HCT116 (cell line): Measurements from ENCODE around the gene LCP1. TPM values are rescaled to one million over a fixed set of nuclear protein-coding genes. Genes with fewer than 3 reads are reported as not detected.

Source experiments
- ATAC-seq: fragments of 200-7000 bp; cut with Tn5 transposase; 2 replicates; pipeline ENCODE4 v1.9.1; 2020; ENCODE audit warnings: mild to moderate bottlenecking, moderate library complexity
- BruUV-seq: library from RNA; stranded (reverse); fragments of 400-500 nt; replicated peaks from 2 replicates; lab custom pipeline; 2021; lab: Mats Ljungman, UMichigan
- CTCF ChIA-PET: fragments of 300-600 bp; sonication (Branson Sonifier 250); formaldehyde crosslinking; loops from one replicate; lab custom pipeline; 2021; ENCODE audit warnings: antibody characterized with exemption; lab: Charles Lee
- POLR2A ChIA-PET: fragments of 300-600, 350-600 bp; sonication (Branson Sonifier 250); formaldehyde crosslinking; loops from one replicate; lab custom pipeline; 2021; ENCODE audit warnings: antibody characterized with exemption; lab: Charles Lee
- RAD21 ChIA-PET, 2 experiments: fragments of 300-600 bp; sonication (Branson Sonifier 250); formaldehyde crosslinking; loops; one replicate each; lab custom pipeline; 2023; ENCODE audit warnings: low total read pairs in 2 of 2; ENCODE audit not compliant: uncharacterized antibody in 2 of 2, unreplicated experiment in 2 of 2, low non-redundant PET in 1 of 2; lab: Charles Lee
- DNase-seq: peaks from one replicate; pipeline ENCODE4 v3.0.0-alpha.2; 2010; ENCODE audit warnings: low read depth, low spot score
- H2AFZ ChIP-seq: fragments of 200-600 bp; shearing (Covaris generic), sonication (generic); 2 replicates; pipeline ENCODE4 v1.6.1; 2017; ENCODE audit warnings: low read depth, mixed run types, mixed read lengths, antibody characterized with exemption, low read length; ENCODE audit not compliant: poor library complexity, severe bottlenecking
- H3K27ac ChIP-seq: 2 replicates; pipeline ENCODE4 v1.5.1; 2012; ENCODE audit warnings: low read depth, low read length
- H3K27me3 ChIP-seq: fragments of 200-600 bp; sonication (generic); 2 replicates; pipeline ENCODE4 v1.6.1; 2016; ENCODE audit warnings: mixed run types, low read length, mixed read lengths; ENCODE audit not compliant: insufficient read depth
- H3K36me3 ChIP-seq, 2 experiments: fragments of 200-500 bp in 1 of 2; fragments of 200-600 bp in 1 of 2; sonication (Bioruptor generic) in 1 of 2; sonication (generic) in 1 of 2; 2 replicates each; pipeline versions ENCODE4 v1.5.1 to v1.6.1; 2014 to 2016; ENCODE audit warnings: low read length in 2 of 2, inconsistent platforms in 1 of 2, mixed read lengths in 1 of 2, mixed run types in 1 of 2; ENCODE audit not compliant: insufficient read depth in 2 of 2, control insufficient read depth in 1 of 2
- H3K4me1 ChIP-seq, 2 experiments: fragments of 200-600 bp in 1 of 2; sonication (generic) in 1 of 2; 2 replicates each; pipeline versions ENCODE4 v1.5.1 to v1.6.1; 2012 to 2017; ENCODE audit warnings: low read length in 2 of 2, inconsistent platforms in 1 of 2, mild to moderate bottlenecking in 1 of 2, mixed read lengths in 1 of 2, mixed run types in 1 of 2, moderate library complexity in 1 of 2; ENCODE audit not compliant: insufficient read depth in 2 of 2, control insufficient read depth in 1 of 2
- H3K4me2 ChIP-seq: fragments of 200-600 bp; sonication (generic); 2 replicates; pipeline ENCODE4 v1.6.1; 2017; ENCODE audit warnings: mixed run types, low read length, mixed read lengths
- H3K4me3 ChIP-seq, 2 experiments: fragments of 200-600 bp in 1 of 2; sonication (generic) in 1 of 2; replicated peaks in 1 of 2; 2 replicates each; pipeline ENCODE4 v1.5.1; 2011 to 2016; ENCODE audit warnings: low read length in 2 of 2, control low read depth in 1 of 2, low read depth in 1 of 2, mild to moderate bottlenecking in 1 of 2, mixed read lengths in 1 of 2, mixed run types in 1 of 2
- H3K79me2 ChIP-seq: fragments of 200-600 bp; sonication (generic); 2 replicates; pipeline ENCODE4 v1.6.1; 2017; ENCODE audit warnings: mild to moderate bottlenecking, mixed run types, low read length, moderate library complexity, mixed read lengths; ENCODE audit not compliant: insufficient read depth
- H3K9ac ChIP-seq: fragments of 200-600 bp; sonication (generic); 2 replicates; pipeline ENCODE4 v1.6.1; 2016; ENCODE audit warnings: low read length, mixed read lengths
- H3K9me2 ChIP-seq: fragments of 200-600 bp; sonication (generic), shearing (Covaris generic); 2 replicates; pipeline ENCODE4 v1.6.1; 2017; ENCODE audit warnings: mixed run types, mild to moderate bottlenecking, moderate library complexity; ENCODE audit not compliant: insufficient read depth
- H3K9me3 ChIP-seq, 2 experiments: fragments of 200-500 bp in 1 of 2; fragments of 200-600 bp in 1 of 2; sonication (Bioruptor generic) in 1 of 2; sonication (generic) in 1 of 2; 2 replicates each; pipeline ENCODE4 v1.6.1; 2014 to 2017; ENCODE audit warnings: low read length in 2 of 2, mixed read lengths in 2 of 2, inconsistent platforms in 1 of 2, low read depth in 1 of 2, mild to moderate bottlenecking in 1 of 2, mixed run types in 1 of 2, moderate library complexity in 1 of 2; ENCODE audit not compliant: control insufficient read depth in 1 of 2, insufficient read depth in 1 of 2
- H4K20me1 ChIP-seq: fragments of 200-600 bp; sonication (generic), shearing (Covaris generic); 2 replicates; pipeline ENCODE4 v1.6.1; 2017; ENCODE audit warnings: mixed run types, mild to moderate bottlenecking, moderate library complexity; ENCODE audit not compliant: insufficient read depth
- CBX3 ChIP-seq: IDR thresholded peaks from 2 replicates; pipeline ENCODE4 v1.6.1; 2012; ENCODE audit warnings: low read depth
- ELF1 ChIP-seq: IDR thresholded peaks from 2 replicates; pipeline ENCODE4 v1.6.1; 2012; ENCODE audit warnings: low read depth, borderline replicate concordance
- EZH2 ChIP-seq: fragments of 200-600 bp; sonication (generic); IDR thresholded peaks from 2 replicates; pipeline ENCODE4 v1.6.1; 2017; ENCODE audit warnings: antibody characterized with exemption, mixed run types
- EZH2phosphoT487 ChIP-seq: fragments of 200-600 bp; IDR thresholded peaks from 2 replicates; pipeline ENCODE4 v1.6.1; 2018; ENCODE audit warnings: antibody characterized with exemption, borderline replicate concordance
- JUND ChIP-seq: IDR thresholded peaks from 2 replicates; pipeline ENCODE4 v1.6.1; 2012
- POLR2A ChIP-seq: IDR thresholded peaks from 2 replicates; pipeline ENCODE4 v1.7.0; 2011; ENCODE audit warnings: borderline replicate concordance; ENCODE audit not compliant: insufficient read depth, insufficient read length; ENCODE audit errors: extremely low read depth
- POLR2AphosphoS5 ChIP-seq: IDR thresholded peaks from 2 replicates; pipeline ENCODE4 v1.6.1; 2011; ENCODE audit warnings: mild to moderate bottlenecking, low read depth, low read length, moderate library complexity
- RAD21 ChIP-seq: IDR thresholded peaks from 2 replicates; pipeline ENCODE4 v1.6.1; 2012; ENCODE audit warnings: low read depth, mild to moderate bottlenecking
- SIN3A ChIP-seq: IDR thresholded peaks from 2 replicates; pipeline ENCODE4 v1.6.1; 2012; ENCODE audit warnings: low read depth
- SP1 ChIP-seq: IDR thresholded peaks from 2 replicates; pipeline ENCODE4 v1.6.1; 2012; ENCODE audit warnings: low read depth
- SRF ChIP-seq: IDR thresholded peaks from 2 replicates; pipeline ENCODE4 v1.6.1; 2012; ENCODE audit warnings: low read depth
- TCF7L2 ChIP-seq: IDR thresholded peaks from 2 replicates; pipeline ENCODE4 v1.7.0; 2011; ENCODE audit warnings: borderline replicate concordance, inconsistent platforms; ENCODE audit not compliant: insufficient read depth, insufficient read length; ENCODE audit errors: extremely low read depth
- YY1 ChIP-seq: IDR thresholded peaks from 2 replicates; pipeline ENCODE4 v1.6.1; 2011; ENCODE audit warnings: low read length, low read depth, moderate library complexity, mild to moderate bottlenecking; ENCODE audit not compliant: insufficient replicate concordance; ENCODE audit errors: extremely low read depth
- ZFX ChIP-seq: fragments of 450-650 bp; IDR thresholded peaks from 2 replicates; pipeline ENCODE4 v1.6.1; 2017
- ZNF274 ChIP-seq: fragments of 200-500 bp; sonication (Bioruptor generic); IDR thresholded peaks from 2 replicates; pipeline ENCODE4 v1.6.1; 2014; ENCODE audit warnings: mild to moderate bottlenecking, low read depth, low read length, inconsistent platforms
- intact Hi-C: fragments of 100-400 bp; cut with micrococcal nuclease; formaldehyde crosslinking; loops from 2 replicates; pipeline ENCODE4 v1.10.0; 2022
- total RNA-seq: library from RNA; stranded (reverse); gene quantifications from one replicate; pipeline ENCODE4 v1.2.1, GENCODE V29; 2021; ENCODE audit not compliant: unreplicated experiment
- TF ChIP-seq, protein P1 (sequence below): IDR thresholded peaks from 2 replicates; pipeline ENCODE4 v1.6.1; 2012
- TF ChIP-seq, protein P2 (sequence below): IDR thresholded peaks from 2 replicates; pipeline ENCODE4 v1.6.1; 2011; ENCODE audit warnings: mild to moderate bottlenecking, low read length, moderate library complexity; ENCODE audit not compliant: insufficient replicate concordance; ENCODE audit errors: extremely low read depth
- TF ChIP-seq, protein P3 (sequence below), 3 experiments: fragments of 200-600 bp in 1 of 3; sonication (generic) in 1 of 3; IDR thresholded peaks in 2 of 3; conservative IDR thresholded peaks in 1 of 3; 2 replicates each; pipeline ENCODE4 v1.5.1; 2012 to 2017; ENCODE audit warnings: low read depth in 2 of 3, low read length in 2 of 3, antibody characterized with exemption in 1 of 3, borderline replicate concordance in 1 of 3, control low read depth in 1 of 3, mild to moderate bottlenecking in 1 of 3, mixed read lengths in 1 of 3, mixed run types in 1 of 3, moderate library complexity in 1 of 3; ENCODE audit not compliant: insufficient read depth in 1 of 3
- TF ChIP-seq, protein P4 (sequence below): IDR thresholded peaks from 2 replicates; pipeline ENCODE4 v1.6.1; 2012; ENCODE audit warnings: low read depth
- TF ChIP-seq, protein P5 (sequence below): IDR thresholded peaks from 2 replicates; pipeline ENCODE4 v1.6.1; 2012

LCP1 gene
- total RNA-seq, 1 experiment from 2014 or later, result 2.2 TPM

DNA sequence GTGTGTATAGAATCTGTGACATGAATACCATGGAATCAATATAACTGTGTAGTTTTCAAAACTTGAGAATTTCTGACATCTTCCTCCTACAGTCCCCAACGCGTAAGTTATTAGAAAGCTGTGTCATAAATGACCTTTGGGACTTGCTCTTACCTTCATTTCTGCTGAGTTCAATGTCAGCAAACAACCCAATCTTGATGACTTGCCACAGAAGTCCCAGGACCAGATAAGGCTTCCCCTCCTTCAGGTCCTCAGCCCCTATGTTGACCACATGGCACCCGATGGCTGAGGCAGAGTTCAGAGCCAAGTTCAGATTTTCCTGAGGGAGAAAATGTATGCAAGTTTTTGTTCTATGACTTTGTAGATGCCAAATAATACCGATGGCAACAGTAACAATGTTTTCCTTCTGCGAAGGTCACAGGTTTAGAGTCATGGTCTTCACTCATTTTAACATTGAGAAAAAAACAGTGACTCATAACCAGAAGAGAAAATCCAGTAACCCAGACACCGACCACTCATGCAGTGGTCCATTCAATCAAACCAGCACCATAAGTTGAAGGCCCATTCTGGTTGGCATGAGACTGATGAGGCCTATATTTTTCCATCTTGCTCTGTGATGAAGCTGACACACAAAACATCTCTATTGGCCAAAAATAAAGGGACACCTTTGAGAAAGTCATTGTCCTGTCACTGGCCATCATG, 29.2 kb downstream of the LCP1 start:
- no peak overlapping the region for H2AFZ ChIP-seq
- DNase-seq (no peak), ATAC-seq (no peak)
- peaks cover 18% of the 10 kb centered on the region for H3K27me3 ChIP-seq
- H3K4me3 ChIP-seq, result no peak overlapping the region
- CTCF ChIA-PET, result no interaction called here
- RAD21 ChIA-PET, result no interaction called here
- H4K20me1 ChIP-seq, result no peaks in the 10 kb centered on the region
- no peaks in the 10 kb centered on the region for H3K9me3 ChIP-seq
- no peaks in the 10 kb centered on the region for H3K9me2 ChIP-seq
- H3K36me3 ChIP-seq, result no peaks in the 10 kb centered on the region
- no peaks in the 10 kb centered on the region for H3K79me2 ChIP-seq
- no peak overlapping the region for H3K4me2 ChIP-seq
- intact Hi-C loops, result no loop called here
- no peaks in the 10 kb centered on the region for H3K4me1 ChIP-seq
- POLR2A ChIA-PET, result no interaction called here
- TF ChIP-seq TCF7L2, result no peak
- TF ChIP-seq, protein P1, sequence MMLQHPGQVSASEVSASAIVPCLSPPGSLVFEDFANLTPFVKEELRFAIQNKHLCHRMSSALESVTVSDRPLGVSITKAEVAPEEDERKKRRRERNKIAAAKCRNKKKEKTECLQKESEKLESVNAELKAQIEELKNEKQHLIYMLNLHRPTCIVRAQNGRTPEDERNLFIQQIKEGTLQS, result no peak
- no peak for TF ChIP-seq SRF
- no peak for TF ChIP-seq EZH2
- TF ChIP-seq ZFX, result no peak
- no peak for TF ChIP-seq YY1
- TF ChIP-seq CBX3, result no peak
- no peak for TF ChIP-seq JUND
- TF ChIP-seq RAD21, result no peak
- TF ChIP-seq, protein P2, sequence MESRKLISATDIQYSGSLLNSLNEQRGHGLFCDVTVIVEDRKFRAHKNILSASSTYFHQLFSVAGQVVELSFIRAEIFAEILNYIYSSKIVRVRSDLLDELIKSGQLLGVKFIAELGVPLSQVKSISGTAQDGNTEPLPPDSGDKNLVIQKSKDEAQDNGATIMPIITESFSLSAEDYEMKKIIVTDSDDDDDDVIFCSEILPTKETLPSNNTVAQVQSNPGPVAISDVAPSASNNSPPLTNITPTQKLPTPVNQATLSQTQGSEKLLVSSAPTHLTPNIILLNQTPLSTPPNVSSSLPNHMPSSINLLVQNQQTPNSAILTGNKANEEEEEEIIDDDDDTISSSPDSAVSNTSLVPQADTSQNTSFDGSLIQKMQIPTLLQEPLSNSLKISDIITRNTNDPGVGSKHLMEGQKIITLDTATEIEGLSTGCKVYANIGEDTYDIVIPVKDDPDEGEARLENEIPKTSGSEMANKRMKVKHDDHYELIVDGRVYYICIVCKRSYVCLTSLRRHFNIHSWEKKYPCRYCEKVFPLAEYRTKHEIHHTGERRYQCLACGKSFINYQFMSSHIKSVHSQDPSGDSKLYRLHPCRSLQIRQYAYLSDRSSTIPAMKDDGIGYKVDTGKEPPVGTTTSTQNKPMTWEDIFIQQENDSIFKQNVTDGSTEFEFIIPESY, result no peak
- no peak for TF ChIP-seq SIN3A
- no peak for TF ChIP-seq SP1
- no peak for TF ChIP-seq ELF1
- TF ChIP-seq ZNF274, result no peak
- TF ChIP-seq, protein P3, sequence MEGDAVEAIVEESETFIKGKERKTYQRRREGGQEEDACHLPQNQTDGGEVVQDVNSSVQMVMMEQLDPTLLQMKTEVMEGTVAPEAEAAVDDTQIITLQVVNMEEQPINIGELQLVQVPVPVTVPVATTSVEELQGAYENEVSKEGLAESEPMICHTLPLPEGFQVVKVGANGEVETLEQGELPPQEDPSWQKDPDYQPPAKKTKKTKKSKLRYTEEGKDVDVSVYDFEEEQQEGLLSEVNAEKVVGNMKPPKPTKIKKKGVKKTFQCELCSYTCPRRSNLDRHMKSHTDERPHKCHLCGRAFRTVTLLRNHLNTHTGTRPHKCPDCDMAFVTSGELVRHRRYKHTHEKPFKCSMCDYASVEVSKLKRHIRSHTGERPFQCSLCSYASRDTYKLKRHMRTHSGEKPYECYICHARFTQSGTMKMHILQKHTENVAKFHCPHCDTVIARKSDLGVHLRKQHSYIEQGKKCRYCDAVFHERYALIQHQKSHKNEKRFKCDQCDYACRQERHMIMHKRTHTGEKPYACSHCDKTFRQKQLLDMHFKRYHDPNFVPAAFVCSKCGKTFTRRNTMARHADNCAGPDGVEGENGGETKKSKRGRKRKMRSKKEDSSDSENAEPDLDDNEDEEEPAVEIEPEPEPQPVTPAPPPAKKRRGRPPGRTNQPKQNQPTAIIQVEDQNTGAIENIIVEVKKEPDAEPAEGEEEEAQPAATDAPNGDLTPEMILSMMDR (IDR thresholded peaks at IDR 0.05 in 2 of 3, conservative IDR thresholded peaks at IDR 0.05 in 1 of 3; ENCODE audit: borderline replicate concordance in 1 of 3, insufficient read depth in 1 of 3, low read depth in 2 of 3, low read length in 2 of 3), result no peak
- TF ChIP-seq POLR2A, result no peak
- TF ChIP-seq POLR2AphosphoS5, result no peak
- no peak for TF ChIP-seq EZH2phosphoT487
- TF ChIP-seq, protein P4, sequence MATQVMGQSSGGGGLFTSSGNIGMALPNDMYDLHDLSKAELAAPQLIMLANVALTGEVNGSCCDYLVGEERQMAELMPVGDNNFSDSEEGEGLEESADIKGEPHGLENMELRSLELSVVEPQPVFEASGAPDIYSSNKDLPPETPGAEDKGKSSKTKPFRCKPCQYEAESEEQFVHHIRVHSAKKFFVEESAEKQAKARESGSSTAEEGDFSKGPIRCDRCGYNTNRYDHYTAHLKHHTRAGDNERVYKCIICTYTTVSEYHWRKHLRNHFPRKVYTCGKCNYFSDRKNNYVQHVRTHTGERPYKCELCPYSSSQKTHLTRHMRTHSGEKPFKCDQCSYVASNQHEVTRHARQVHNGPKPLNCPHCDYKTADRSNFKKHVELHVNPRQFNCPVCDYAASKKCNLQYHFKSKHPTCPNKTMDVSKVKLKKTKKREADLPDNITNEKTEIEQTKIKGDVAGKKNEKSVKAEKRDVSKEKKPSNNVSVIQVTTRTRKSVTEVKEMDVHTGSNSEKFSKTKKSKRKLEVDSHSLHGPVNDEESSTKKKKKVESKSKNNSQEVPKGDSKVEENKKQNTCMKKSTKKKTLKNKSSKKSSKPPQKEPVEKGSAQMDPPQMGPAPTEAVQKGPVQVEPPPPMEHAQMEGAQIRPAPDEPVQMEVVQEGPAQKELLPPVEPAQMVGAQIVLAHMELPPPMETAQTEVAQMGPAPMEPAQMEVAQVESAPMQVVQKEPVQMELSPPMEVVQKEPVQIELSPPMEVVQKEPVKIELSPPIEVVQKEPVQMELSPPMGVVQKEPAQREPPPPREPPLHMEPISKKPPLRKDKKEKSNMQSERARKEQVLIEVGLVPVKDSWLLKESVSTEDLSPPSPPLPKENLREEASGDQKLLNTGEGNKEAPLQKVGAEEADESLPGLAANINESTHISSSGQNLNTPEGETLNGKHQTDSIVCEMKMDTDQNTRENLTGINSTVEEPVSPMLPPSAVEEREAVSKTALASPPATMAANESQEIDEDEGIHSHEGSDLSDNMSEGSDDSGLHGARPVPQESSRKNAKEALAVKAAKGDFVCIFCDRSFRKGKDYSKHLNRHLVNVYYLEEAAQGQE, result no peak
- TF ChIP-seq, protein P5, sequence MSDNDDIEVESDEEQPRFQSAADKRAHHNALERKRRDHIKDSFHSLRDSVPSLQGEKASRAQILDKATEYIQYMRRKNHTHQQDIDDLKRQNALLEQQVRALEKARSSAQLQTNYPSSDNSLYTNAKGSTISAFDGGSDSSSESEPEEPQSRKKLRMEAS, result no peak
- BruUV-seq, result no TSS peak
- no peak overlapping the region for H3K9ac ChIP-seq
- H3K27ac ChIP-seq, result no peak overlapping the region
